Activated CD4-positive, alpha-beta T cell treated with anti-CD3 and anti-CD28 coated beads, Interleukin-2, amount 50 U/mL, for 16 hours (primary cell): ENCODE measurements around the gene PFAS.
A peak's percentile ranks its signal among the peaks of the same experiment; 100 is the strongest.
"Not testable (repeated sequence)": the region's sequence is repeated elsewhere in the genome, so short reads cannot be mapped to it uniquely, and the experiment has no call there.

Experiments used
- DNase-seq: peaks from one replicate; pipeline ENCODE4 v3.0.0-alpha.2; 2020

PFAS gene, protein sequence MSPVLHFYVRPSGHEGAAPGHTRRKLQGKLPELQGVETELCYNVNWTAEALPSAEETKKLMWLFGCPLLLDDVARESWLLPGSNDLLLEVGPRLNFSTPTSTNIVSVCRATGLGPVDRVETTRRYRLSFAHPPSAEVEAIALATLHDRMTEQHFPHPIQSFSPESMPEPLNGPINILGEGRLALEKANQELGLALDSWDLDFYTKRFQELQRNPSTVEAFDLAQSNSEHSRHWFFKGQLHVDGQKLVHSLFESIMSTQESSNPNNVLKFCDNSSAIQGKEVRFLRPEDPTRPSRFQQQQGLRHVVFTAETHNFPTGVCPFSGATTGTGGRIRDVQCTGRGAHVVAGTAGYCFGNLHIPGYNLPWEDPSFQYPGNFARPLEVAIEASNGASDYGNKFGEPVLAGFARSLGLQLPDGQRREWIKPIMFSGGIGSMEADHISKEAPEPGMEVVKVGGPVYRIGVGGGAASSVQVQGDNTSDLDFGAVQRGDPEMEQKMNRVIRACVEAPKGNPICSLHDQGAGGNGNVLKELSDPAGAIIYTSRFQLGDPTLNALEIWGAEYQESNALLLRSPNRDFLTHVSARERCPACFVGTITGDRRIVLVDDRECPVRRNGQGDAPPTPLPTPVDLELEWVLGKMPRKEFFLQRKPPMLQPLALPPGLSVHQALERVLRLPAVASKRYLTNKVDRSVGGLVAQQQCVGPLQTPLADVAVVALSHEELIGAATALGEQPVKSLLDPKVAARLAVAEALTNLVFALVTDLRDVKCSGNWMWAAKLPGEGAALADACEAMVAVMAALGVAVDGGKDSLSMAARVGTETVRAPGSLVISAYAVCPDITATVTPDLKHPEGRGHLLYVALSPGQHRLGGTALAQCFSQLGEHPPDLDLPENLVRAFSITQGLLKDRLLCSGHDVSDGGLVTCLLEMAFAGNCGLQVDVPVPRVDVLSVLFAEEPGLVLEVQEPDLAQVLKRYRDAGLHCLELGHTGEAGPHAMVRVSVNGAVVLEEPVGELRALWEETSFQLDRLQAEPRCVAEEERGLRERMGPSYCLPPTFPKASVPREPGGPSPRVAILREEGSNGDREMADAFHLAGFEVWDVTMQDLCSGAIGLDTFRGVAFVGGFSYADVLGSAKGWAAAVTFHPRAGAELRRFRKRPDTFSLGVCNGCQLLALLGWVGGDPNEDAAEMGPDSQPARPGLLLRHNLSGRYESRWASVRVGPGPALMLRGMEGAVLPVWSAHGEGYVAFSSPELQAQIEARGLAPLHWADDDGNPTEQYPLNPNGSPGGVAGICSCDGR (N-terminal part only)

DNA sequence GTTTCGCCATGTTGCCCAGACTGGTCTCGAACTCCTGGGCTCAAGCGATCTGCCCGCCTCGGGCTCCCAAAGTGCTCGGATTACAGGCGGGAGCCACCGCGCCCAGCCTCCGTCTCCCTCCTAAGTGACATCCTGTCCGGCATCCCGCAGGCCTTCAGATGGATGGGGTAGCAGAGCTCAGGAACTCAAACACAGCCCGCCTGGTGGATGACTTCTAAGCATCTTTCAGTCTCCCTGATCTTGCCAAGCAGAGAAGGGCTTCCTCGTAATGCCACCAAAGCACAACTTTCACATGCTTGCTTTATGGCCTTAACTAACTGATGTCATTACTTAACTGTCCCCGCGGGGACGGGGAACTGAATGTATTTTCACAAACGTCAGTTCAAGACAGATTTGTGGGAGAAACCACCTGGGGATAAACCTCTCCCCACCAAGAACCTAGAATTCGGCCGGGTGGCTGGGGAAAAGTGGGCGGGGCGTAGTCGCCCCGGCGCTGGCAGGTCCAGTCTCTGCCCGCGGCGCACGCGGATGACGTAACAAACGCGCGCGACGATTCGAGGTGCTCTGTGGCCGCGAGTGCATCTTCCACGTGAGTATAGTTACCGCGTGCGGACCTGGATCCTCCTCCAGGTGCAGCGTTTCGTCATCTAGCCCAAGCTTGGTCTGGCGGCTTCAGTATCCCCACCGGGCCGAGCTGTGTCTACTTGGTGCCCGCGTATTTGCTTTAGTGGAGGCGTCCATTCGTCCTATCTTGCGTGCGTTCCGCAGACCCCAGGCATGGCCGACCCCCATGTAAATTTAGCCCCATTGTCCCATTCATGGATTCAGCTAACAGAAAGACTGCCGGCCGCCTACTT lies at the start of gene PFAS:
PFAS (plus strand) TSS at position 539 of the 857 bp plus-strand sequence. CDS start 4,649 bp downstream, outside the sequence.
- peak; percentile 97 for DNase-seq

DNA sequence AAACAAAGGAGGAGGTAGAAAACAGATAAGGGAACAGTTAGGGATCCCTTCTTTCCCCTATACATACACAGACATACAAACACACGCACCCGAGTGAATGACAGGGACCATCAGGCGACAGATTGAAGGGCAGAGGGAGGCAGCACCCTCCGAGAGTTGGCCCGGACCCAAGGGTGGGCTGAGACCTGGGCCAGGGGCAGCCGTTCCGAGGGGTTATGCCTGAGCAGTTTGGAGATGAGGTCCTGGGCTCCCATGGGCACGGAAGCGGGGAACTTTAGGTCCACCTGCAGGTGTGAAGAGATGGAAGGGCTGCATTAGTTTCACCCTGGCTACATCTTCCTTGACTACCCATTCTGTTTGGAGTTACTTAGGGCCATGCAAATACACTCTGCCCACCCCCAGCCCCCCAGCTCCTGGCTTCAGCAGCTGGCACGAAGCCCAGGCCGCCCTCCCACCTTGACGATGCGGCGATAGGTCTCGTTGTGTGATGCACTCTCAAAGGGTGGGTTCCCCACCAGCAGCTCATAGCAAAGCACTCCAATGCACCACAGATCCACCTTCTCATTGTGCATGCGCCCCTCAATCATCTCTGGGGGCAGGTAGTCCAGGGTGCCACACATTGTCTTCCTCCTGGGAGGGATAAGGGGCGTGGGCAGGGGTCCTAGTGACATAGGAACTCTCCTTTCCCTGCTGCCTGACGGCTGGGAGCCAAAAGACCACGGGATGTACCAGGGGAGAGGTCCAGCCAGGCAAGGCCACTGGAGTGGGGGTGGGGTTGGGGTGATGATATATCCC lies 44.1 kb upstream of the PFAS start:
- DNase-seq, result no peak

DNA sequence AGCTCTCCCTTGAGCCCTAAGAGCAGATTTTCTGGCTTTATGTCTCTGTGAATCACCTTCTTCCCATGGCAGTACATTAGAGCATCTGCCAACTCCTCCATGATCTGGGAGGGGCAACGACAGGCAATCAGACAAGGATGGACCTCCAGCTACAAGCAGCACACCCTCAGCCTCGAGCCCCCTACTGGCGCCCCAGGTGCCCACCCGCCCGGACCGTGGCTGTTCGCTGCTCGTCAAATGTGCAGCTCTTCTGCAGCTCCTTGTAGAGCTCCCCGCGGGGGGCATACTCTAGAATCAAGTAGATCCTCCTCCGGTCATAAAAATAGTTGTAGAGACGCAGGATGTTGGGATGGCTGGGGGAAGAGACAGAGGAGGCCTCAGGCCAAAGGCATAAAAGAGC lies 42.6 kb upstream of the PFAS start:
- no peak for DNase-seq

DNA sequence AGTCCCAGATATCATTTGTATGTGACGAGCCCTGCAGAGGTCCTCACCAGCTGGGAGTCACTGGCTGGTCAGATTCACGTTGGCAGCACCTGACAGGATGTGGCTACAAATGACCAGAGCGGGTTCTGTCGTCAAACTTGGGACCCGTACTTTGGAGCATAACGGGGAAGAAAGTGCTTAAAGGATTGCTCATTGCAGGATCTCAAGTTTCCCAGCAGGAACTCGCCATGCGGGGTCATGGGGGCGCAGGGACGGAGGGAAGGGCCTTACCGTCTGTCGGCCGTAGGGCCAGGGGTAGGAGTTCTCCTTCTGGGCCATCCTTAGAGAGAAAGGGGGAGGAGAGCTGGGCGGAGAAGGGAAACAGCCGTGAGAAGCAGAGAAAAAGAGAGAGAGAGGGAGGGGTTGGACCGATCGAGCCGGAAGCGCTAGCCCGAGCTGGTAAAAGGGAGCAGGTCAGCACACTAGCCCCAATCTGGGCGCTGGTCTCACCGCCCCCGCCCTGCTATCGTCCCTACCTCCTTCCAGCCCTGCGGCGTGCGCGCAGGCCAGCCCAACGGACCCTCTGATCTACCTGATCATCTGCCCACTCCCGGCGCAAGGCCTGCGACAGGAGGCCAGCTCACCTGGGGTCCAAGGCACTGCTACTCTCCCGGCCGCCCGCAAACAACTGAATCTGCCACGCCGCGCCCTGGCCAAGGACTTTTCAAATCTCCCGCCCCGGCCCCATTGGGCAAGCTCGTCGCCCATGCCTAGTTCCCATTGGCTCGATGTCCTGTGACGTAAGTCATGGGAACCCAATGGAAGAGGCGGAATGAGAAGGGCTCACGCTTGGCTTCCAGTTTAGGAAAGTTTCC lies 39.0 kb upstream of the PFAS start, which contains the start of gene AURKB:
AURKB (minus strand) TSS at position 669 of the 854 bp plus-strand sequence; CDS start at position 318, 351 bp downstream.
- DNase-seq, result peak; percentile 97

DNA sequence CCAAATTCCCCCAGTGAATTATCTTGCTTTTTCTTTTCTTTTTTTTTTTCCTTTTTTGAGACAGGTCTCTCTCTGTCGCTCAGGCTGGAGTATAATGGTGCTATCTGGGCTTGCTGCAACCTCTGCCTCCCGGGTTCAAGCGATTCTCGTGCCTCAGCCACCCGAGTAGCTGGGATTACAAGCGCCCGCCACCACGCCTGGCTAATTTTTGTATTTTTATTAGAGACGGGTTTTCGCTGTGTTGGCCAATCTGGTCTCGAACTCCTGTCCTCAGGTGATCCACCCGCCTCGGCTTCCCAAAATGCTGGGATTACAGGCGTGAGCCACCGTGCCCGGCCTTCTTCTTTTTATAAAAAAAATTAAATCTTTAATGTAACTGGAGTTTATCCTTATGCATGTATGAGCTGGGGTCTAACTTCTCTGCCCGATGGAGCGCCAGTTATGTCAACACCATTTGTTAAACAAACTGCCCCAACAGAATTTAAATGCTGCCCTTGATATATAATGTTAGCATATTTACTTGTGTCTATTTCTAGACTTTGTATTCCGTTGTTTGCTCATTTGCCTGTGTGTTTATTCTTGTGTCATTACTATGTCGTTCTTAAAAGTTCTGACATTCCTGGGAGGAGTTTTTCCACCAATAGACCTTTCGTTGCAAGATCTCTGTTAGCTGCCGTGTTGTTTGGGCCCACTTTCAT lies 38.2 kb upstream of the PFAS start:
- no peak for DNase-seq

DNA sequence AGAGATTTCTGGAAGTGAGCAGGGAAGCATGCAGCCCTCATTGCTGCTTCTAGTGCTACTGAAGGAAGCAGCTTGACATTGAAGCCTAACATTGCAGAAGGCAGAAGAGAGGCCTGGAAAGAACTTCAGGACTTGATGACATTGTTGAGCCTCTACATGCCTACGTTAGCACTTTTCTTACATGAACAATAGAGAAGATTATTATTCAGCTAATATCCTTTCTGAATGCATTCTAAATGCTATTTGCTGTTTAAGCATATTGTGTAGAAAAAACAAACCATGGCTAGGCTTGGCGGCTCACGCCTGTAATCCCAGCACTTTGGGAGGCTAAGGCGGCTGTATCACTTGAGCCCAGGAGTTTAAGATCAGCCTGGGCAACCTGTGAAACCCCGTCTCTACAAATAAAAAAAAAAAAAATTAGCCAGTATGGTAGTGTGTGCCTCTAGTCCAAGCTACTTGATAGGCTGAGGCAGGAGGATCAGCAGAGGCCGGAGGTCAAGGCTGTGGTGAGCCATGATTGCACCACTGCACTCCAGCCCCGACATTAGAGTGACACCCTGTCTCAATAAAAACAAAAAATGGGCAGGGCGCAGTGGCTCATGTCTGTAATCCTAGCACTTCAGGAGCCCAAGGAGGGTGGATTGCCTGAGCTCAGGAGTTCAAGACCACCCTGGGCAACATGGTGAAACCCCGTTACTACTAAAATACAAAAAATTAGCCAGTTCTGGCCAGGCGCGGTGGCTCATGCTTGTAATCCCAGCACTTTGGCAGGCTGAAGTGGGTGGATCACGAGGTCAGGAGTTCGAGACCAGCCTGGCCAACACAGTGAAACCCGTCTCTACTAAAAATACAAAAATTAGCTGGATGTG lies 36.5 kb upstream of the PFAS start:
- DNase-seq, result no peak

DNA sequence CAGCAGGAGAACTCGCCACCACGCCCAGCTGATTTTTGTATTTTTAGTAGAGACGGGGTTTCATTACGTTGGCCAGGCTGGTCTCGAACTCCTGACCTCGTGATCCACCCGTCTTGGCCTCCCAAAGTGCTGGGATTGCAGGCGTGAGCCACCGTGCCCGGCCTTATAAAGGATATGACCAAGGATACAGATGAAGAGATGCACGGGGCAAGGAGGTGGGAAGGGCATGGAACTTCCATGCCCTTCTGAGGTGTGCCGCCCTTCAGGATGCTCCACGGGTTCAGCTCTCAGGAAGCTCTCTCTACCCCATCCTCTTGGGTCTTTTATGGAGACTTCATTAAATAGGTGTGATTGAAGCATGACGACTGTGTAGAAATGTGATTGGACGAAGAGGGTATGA lies 35.1 kb upstream of the PFAS start:
- not testable (repeated sequence) for DNase-seq

DNA sequence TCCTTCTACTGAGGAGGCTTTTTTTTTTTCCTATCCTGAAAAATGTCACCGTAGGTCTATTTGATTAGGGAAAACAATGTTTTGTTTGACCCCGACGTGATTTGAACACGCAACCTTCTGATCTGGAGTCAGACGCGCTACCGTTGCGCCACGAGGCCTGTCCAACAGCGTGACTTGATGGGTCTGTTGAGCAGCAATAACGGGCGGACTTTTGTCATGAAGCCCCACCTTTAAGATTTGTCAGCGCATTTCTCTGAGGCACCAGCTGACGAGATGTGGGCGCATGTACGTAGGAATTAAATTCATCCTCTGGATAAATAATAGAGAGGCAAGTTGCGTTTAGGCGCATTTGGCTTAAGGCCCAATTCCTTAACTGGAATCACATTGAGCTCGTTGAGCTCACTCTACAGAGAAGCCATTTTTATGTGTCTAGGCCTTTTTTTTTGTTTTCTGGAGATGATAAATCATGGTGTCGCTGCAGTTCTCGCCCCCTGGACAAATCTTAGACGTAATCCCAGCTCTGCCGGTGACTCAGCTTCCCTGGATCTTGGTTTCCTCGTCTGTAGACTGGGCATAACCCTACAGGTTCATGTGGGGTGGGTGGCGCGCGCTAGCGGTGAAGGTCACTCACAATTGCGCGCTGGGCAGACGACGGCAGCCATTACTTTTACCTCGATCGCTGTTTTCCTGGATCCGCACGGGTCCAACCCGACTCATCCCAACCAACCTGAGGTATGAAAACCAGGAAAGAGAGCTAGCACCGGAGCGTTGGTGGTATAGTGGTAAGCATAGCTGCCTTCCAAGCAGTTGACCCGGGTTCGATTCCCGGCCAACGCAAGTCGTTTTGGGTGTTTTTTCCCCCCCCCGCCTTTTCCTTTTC lies 28.1 kb upstream of the PFAS start:
- peak; percentile 95 for DNase-seq

DNA sequence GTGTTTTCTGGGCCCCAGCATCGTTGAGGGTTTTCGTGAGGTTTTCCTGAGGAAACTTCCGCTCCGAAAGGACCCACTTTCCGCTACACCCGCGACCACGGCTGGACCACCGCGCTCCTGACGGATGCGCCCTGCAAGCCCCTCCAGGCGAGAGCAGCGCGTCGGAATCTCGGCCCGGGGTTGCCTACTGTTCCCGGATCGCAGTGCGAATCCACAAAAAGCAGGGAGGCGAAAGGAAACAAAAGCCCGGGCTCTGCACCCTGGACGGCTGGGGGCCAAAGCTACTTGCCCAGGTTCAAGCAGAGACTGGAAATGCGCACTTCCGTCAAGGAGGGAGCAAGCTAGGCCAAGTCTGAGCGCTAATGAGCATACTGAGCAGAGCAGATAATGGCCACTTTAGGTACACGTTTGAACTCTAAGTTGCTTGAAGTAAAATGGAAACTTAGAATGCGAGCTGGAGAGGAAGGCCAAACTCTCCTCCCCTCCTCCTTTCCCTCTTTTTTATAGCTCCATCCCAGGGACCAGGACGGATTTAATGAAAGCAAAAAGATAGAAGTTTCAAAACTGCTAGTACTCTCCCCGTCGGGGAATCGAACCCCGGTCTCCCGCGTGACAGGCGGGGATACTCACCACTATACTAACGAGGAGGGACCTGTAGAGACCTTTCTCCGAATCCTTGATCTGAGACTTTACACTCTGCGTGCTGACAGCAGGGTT lies 27.3 kb upstream of the PFAS start:
- DNase-seq, result peak; percentile 90

DNA sequence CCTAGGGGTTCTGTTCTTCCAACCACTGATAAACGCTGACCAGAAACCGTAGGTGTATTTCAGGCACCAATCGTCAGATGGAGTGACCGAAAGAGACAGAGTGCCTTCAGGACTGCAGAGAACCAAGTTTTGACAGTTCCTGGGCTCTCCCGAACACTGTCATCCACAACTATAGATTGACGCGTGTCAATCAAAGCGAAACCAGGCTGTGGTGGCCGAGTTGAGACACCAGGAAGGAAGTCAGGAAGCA lies 26.8 kb upstream of the PFAS start:
- no peak for DNase-seq

DNA sequence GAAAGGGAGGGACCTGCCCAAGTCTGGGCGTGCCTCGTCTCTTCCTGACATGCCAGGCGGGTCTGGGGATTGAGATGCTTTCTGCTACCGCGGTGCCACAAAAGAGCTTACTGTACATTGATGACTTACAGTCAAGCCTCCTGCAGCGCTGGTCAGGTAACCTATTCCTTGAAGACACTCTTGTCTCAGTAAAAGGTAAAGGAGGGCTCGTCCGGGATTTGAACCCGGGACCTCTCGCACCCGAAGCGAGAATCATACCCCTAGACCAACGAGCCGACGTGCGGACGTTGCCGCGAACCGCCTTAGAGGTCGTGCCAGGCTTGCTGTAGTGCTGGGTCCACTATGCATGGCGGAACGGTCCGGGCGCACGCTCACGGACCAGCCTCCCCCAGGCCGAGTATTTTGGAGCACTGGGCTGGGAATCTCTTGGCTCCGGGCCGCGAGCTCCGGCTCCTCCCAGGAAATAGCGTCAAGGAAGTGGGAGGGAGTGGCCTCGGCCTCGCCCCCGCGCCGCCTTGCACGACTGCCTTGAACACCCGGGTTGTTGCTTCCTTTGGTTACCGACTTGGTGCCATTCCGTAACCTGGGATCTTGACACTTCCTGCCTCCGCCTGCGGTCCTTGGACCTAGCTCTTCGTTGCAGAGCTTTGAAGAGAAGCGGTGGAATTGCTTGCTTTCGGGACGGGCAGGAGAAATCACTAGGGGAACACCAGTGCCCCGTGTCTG lies 26.3 kb upstream of the PFAS start:
- DNase-seq, result peak; percentile 93

DNA sequence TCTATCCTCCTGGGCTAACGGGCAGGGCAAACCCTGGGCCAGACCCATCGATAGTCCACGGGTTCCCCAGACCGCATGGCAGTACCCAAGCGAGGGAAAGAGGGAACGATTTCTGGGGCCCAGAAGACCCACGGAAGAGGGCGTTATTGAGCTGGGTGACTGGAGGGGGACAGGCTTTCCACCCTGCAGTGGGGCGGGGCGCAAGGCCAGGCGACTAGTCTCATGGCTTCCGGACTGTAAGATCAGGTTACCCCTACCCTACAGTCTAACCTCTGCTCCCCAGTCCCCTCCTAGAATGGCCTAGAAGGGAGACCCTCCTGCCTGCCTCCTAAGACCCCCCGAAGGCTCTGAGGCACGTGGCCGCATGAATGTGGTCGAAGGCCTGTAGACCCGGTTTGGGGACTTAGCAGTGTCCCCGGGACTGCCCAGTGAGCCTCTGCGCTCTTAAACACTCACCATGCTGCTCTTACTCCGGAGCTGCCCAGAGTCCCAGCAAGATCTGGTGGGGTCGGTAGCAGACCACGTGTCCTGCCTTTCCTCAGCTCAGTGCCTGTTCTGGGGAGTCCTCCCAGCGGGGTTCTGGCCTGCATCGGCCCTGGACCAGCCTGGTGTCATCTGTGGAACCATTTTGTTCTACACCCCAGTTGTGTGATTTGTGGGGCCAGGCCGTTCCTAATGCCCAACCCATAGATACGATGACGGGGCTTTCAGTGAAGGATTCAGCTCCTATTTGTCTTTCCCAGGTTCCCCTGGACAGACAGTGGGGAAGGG lies 25.5 kb upstream of the PFAS start:
- DNase-seq, result peak; percentile 67

DNA sequence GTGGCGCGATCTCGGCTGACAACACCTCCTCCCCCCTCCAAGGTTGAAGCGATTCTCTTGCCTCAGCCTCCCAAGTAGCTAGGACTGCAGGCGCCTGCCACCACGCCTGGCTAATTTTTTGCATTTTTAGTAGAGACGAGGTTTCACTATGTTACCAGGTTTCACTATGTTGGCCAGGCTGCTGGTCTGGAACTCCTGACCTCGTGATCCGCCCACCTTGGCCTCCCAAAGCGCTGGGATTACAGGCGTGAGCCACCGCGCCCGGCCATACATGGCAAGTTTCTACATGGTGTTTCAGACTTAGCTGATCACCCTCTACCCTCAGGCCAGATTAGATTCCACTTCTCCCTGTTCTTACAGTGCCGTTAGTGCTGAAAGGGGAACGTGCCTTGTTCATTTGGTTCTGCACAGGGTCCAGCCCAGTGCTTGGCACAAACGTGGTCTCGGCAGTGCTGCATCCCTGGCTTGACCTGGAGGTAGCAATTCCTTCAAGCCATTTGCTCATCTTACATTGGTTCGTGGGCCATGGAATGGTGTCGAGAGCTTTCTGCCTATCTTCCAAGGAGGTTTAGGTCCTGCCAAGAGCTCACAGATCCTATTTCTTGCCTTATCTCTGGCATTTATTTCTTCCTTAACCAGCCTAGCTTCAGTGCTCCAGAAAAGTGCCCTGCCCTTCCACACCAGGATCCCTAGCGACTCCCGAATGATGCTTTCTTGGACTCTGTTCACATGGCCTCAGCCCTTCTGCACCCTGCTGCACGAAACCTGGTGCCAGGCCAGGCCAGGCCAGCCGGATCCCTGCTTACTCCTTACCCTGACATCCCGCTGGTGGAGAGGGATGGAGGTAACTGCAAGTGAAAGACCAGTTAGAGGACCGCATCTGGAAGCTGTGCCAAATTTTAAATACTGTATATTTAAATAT lies 23.9 kb upstream of the PFAS start:
- DNase-seq, result no peak
